SU-DHL-6 (cell line): ENCODE results near the gene PILRB.

Source experiments
- CTCF ChIP-seq: fragments of 200-600 bp; sonication (generic); IDR thresholded peaks from one replicate; pipeline ENCODE4 v1.5.1; 2017; ENCODE audit warnings: antibody characterized with exemption, mild to moderate bottlenecking, low read length, moderate library complexity; ENCODE audit not compliant: insufficient read depth, poor library complexity, severe bottlenecking
- EZH2phosphoT487 ChIP-seq: fragments of 200-600 bp; sonication (generic), shearing (Covaris generic); conservative IDR thresholded peaks from 2 replicates; pipeline ENCODE4 v1.6.1; 2018; ENCODE audit warnings: mild to moderate bottlenecking, antibody characterized with exemption, low read length, moderate library complexity, mixed read lengths

GRCh38 chr7:100406767-100407166 lies 48.9 kb downstream of the PILRB start:
- TF ChIP-seq CTCF (no peak), EZH2phosphoT487 (no peak)
